ENCODE measurements around the gene NEU2.
"Not testable (repeated sequence)": the region's sequence is repeated elsewhere in the genome, so short reads cannot be mapped to it uniquely, and the experiment has no call there.

The NEU2 gene

DNA sequence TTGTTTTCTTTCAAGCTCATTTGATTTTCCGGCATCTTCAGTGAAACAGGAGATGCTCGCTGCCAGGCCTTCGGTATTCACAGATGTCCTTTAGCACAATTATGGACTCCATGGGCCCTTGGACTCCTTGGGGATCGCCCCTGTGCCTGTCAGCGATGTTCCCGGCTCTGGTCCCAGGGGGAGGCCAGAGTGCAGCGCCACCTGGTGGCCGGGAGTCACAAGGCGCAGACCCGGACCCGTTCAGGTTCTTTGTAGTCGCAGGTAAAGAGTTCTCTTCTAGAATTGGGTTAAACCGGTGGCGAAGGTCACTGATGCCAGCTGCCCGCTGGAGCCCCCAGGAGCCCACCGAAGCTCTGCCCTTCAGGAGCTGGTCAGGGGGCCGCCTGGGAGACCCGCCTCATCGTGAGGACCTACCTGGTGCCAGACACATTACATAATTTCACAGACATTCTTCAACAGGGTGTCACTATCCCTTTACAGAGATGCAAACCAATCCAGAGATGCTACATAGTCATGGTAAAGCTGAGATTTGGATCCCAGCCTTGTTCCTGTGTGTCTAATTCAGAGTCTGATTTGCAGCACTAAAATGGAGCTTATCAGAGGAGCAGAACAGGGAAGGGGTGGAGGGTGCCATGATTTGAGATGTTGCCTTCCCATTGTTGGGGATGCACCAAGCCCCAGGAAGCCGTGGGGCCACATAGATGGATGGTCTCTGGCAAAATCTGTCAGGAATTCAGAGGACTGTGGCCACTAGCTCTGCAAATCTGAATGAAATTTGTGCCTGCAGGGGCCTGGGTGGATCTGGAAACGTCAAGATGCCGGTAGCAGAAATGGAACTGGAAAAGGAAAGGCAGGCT, 21.7 kb downstream of the NEU2 start:
- DNase-seq (ENCODE audit: extremely low spot score, insufficient read length, low read depth): peak; percentile 76
- peak; percentile 89 for FAIRE-seq

GRCh38 chr2:233055362-233055761, 22.9 kb downstream of the NEU2 start:
- FAIRE-seq: no peak
- DNase-seq (ENCODE audit: extremely low spot score, insufficient read length, low read depth): no peak

DNA sequence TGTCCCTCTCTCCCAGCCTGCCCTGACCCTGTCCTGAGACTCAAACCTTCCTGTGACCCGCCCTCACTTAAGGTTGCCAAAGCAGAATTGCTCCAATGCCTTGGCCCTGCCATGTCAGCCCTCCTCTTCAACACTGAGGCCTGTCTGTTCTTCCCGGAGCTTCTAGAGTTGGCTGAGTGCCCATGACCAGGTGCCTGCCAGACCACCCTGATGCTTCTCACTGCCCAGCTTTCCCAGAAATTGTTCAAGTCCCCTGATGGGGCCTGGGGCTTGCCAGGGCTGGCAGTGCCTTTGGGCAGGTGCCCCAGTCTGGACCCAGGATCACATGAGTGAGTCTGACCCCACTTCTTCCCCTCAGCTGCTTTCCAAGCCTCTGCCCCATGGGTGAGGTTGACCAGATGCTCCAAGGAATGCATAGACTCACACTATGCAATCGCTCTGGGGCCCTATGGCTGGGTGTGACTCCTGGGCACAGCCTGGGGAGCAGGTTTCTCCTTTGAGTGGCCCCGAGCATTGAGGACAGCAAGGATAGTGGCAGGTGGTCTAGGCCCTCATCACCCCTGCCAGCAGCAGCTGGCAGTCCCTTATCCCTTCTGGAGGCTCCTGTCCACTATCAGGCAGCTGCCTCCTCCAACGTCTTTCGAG, 24.6 kb downstream of the NEU2 start:
- DNase-seq (ENCODE audit: extremely low spot score, insufficient read length, low read depth): no peak
- no peak for FAIRE-seq

- no peak for FAIRE-seq
- no peak for DNase-seq (ENCODE audit: extremely low spot score, insufficient read length, low read depth)
Measured at GRCh38 chr2:233058717-233059546, 26.5 kb downstream of the NEU2 start.

DNA sequence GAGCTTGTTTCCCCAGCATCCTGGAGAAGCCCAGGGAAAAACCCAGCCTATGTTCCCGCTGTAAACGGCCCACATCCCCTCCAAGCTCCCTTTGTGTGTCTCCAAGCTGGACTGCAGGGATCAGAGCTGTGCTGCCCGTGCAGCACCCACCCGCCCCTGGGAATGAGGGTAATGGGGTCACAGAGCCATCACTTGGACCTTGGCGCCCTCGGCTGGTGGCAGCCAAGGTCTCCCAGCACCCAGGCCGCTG, 27.0 kb downstream of the NEU2 start:
- no peak for FAIRE-seq

DNA sequence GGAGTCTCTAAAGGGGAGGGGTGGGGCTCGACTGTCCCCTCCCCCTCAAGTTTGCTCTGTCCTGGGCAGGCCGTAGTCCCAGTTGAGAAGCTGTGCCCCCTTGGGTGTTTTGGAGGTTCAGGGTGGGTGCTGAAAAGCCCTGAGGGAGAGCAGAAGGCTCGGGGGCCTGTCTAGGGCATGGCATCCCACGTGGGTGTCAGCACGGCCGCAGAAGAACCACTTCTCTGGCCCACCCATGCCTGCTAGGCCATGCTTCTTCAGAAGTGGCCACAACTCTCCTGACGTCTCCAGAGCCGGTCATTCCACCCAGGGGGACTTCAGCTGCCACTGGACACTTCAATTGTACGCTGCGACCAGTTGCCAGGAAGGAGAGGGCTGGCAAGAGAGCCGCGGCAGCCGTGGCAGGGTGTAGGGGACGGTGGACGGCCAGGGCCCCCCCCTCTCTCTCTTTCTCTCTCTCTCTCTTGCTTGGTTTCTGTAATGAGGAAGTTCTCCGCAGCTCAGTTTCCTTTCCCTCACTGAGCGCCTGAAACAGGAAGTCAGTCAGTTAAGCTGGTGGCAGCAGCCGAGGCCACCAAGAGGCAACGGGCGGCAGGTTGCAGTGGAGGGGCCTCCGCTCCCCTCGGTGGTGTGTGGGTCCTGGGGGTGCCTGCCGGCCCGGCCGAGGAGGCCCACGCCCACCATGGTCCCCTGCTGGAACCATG, 27.5 kb downstream of the NEU2 start, which contains the start of gene INPP5D:
TSS of gene INPP5D (plus strand) at position 546 of the 704 bp plus-strand sequence. CDS start at position 683, 137 bp downstream.
- DNase-seq (ENCODE audit: extremely low spot score, insufficient read length, low read depth) (peak; percentile 69), FAIRE-seq (peak; percentile 96)

More for the DNA sequence above, 27.0 kb downstream of the NEU2 start:
- no peak for DNase-seq (ENCODE audit: extremely low spot score, insufficient read length, low read depth)

GRCh38 chr2:233060501-233060979, 28.1 kb downstream of the NEU2 start:
- DNase-seq (ENCODE audit: extremely low spot score, insufficient read length, low read depth): no peak
- no peak for FAIRE-seq

DNA sequence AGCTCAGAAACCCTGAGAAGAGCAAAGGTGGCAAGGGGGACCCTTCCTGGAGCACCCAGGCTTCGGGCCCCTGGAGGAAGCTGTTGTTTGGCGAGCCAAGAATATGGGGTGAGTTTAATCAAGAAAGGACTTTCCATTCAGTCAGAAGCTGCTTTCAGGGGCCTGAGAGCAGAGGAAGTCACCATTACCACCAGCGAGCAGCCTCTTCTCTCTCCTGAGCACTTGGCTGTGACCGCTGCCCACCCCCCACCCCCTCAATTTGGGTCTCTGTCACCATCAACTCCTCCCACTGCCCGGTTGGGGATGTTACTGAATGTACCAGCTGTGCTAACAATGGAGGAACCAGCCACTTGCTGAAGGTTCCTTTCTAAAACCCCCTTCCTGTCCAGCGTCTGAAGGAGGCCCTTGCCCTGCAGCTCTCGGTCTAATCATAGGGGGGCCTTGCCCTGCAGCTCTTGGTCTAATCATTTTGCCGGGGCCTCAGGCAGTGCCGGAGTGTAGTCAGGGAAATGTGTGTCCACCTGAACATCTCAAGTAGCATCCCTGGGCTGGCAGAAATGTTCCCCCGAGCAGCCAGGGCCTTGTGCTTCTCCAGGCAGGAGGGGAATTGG, 28.6 kb downstream of the NEU2 start:
- FAIRE-seq (peak; percentile 83), DNase-seq (ENCODE audit: extremely low spot score, insufficient read length, low read depth) (no peak)

GRCh38 chr2:233061591-233062450, 29.3 kb downstream of the NEU2 start:
- FAIRE-seq: no peak
- DNase-seq (ENCODE audit: extremely low spot score, insufficient read length, low read depth): peak; percentile 52

DNA sequence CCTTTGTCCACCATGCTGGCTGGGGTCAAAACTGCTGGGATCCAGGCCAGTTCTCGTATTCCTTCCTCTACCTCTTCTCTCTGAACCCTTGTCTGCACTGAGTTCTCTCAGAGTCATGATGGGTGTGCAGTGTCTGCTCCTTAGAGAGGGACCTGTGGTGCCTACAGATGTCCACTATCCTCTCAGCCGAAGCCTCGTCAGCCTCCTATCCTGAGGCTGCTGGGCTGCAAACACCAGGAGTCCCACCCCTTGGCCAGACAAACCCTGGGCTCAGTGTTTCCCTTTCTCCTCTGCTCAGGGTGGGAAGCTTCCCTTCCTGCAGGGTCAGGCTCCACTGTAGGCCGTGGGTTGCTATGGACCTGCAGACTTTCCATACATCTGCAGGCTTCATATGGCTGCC, 30.0 kb downstream of the NEU2 start:
- no peak for DNase-seq (ENCODE audit: extremely low spot score, insufficient read length, low read depth)
- peak; percentile 5 for FAIRE-seq

DNA sequence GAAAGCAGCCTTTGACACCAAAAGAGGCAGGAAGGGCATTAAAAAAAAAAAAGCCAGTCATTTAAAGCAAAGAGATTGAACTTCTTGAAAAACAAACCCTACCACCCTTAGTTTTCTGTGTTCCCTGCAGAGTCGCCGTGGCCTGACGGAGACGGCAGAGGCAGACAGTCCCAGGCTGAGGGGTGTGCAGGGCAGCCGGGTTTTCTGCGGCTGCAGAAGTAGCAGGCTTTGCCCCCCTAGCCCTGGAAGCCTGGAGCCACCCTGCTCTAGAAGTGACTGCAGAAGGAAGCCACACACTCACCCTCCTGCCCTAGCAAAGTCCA, 30.4 kb downstream of the NEU2 start:
- DNase-seq (ENCODE audit: extremely low spot score, insufficient read length, low read depth) (no peak), FAIRE-seq (no peak)

- FAIRE-seq: peak; percentile 89
- DNase-seq (ENCODE audit: extremely low spot score, insufficient read length, low read depth): no peak
Measured at GRCh38 chr2:233063269-233063975, 30.9 kb downstream of the NEU2 start.

GRCh38 chr2:233063976-233064411, 31.5 kb downstream of the NEU2 start:
- no peak for FAIRE-seq
- DNase-seq (ENCODE audit: extremely low spot score, insufficient read length, low read depth): no peak

- FAIRE-seq: no peak
- no peak for DNase-seq (ENCODE audit: extremely low spot score, insufficient read length, low read depth)
Measured at GRCh38 chr2:233064530-233065199, 32.2 kb downstream of the NEU2 start.

- FAIRE-seq; DNase-seq (ENCODE audit: extremely low spot score, insufficient read length, low read depth): not testable (repeated sequence)
Measured at GRCh38 chr2:233065200-233065589, 32.7 kb downstream of the NEU2 start.

GRCh38 chr2:233065954-233066470, 33.5 kb downstream of the NEU2 start:
- no peak for FAIRE-seq

DNA sequence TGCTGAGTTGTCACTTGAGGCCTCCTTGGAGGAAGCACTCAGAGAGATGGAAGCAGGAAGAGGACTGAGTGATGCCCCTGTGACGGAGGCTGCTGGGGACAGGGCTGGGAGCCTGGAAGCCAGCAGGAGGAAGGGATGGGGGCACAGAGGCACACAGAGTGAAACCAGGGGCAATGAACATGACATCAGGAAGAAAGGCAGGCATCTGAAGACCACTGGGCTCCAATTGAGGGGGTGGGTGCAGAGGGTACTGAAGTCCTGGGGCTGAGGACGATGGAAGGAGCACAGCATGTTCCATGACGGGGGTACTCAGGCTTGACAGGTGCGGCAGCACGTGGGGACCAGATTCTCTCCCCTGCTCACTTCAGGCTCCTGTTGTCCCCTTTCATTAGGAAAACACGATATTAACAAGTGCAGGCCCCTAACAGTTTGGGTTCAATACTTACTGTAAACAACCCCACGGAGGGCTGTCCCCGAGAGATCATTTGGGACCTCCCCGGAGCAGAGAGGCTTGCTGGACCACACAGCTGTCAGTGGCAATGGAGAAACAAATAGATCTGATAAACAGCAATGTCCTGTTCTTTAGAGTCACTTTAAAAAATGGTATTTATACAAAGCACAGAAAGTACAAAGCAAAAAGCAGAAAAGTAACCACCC, 36.4 kb downstream of the NEU2 start:
- FAIRE-seq (peak; percentile 50), DNase-seq (ENCODE audit: extremely low spot score, insufficient read length, low read depth) (no peak)

More at GRCh38 chr2:233065954-233066470, 33.5 kb downstream of the NEU2 start:
- no peak for DNase-seq (ENCODE audit: extremely low spot score, insufficient read length, low read depth)

Measured in GM18507 (cell line).